GM21423 (cell line): ENCODE results near the gene KCNQ1OT1.

Experiments used
- ATAC-seq: cut with Tn5 transposase; IDR thresholded peaks from one replicate; pipeline ENCODE4 v1.9.1; 2021; ENCODE audit warnings: mild to moderate bottlenecking, moderate library complexity; ENCODE audit not compliant: unreplicated experiment

KCNQ1OT1 gene

DNA sequence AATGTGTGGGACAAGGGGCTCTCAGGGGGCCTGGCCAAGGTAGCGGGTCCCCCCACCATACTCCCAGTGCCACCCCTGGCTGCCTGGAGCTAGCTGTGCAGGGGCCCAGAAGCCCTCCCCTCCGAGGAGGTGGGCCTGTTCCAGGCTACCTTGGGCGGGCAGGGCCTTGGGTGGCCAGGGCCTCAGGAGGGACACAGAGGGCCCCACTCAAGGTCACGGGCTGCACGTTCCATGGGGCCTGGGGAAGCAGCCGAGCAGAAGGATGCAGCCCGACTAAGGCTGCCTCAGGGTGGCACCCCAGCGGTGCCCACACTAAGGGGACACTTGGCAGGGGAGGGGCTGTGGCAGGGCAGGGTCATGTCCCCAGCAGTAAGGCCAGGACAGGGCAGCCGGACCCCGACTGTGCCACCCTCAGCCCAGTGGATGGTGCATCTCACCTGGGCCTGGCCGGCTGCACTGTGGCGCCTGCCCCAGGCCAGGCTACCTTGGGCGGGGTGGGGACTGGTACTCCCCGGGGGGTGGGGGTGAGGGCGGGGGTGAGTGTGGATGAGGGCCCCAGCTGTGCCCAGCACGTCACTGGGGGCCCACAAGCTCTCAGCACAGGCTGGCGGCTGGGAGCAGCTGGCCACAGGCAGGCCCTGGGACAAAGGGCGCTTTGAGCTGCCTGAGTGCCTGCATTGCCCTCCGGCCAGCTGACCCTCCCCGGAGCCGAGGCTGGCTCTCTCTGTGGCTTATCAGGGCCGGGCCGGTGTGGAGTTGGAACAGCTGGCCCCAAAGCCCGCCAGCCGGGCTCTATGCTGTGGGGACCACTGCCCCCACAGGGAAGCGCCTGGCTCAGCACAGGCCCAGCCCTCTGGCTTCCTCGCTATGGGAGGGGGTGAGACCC lies 137.9 kb downstream of the KCNQ1OT1 start:
- ATAC-seq, result no peak

GRCh38 chr11:2559527-2560311 lies 140.1 kb downstream of the KCNQ1OT1 start:
- no peak for ATAC-seq

GRCh38 chr11:2558861-2559526 lies 140.8 kb downstream of the KCNQ1OT1 start:
- no peak for ATAC-seq

GRCh38 chr11:2558397-2558796 lies 141.4 kb downstream of the KCNQ1OT1 start:
- no peak for ATAC-seq
